PFSK-1 (cell line): ENCODE data around the gene LZTR1.

Source experiments
- FOXP2 ChIP-seq: optimal IDR thresholded peaks from 2 replicates; pipeline ENCODE3; 2011; ENCODE audit warnings: borderline replicate concordance, control low read depth, inconsistent platforms; ENCODE audit not compliant: insufficient read depth; ENCODE audit errors: extremely low read length, extremely low read depth
- POLR2AphosphoS5 ChIP-seq: IDR thresholded peaks from 2 replicates; pipeline ENCODE4 v1.6.1; 2012; ENCODE audit warnings: low read depth, mild to moderate bottlenecking, control low read depth, low read length, moderate library complexity
- SIN3A ChIP-seq: IDR thresholded peaks from 2 replicates; pipeline ENCODE4 v1.6.1; 2012; ENCODE audit warnings: mild to moderate bottlenecking, low read length, moderate library complexity, borderline replicate concordance; ENCODE audit not compliant: insufficient read depth
- TAF1 ChIP-seq: IDR thresholded peaks from 2 replicates; pipeline ENCODE4 v1.6.1; 2012; ENCODE audit warnings: low read length, control low read depth, borderline replicate concordance; ENCODE audit not compliant: insufficient read depth
- TF ChIP-seq, protein P1 (sequence below), 2 experiments: IDR thresholded peaks; 2 replicates each; pipeline versions ENCODE4 v1.6.1 to v1.8.0; 2011 to 2012; ENCODE audit warnings: low read depth in 2 of 2, low read length in 2 of 2, control low read depth in 1 of 2, inconsistent platforms in 1 of 2, mild to moderate bottlenecking in 1 of 2, moderate library complexity in 1 of 2; ENCODE audit not compliant: insufficient read depth in 1 of 2

LZTR1 gene

DNA sequence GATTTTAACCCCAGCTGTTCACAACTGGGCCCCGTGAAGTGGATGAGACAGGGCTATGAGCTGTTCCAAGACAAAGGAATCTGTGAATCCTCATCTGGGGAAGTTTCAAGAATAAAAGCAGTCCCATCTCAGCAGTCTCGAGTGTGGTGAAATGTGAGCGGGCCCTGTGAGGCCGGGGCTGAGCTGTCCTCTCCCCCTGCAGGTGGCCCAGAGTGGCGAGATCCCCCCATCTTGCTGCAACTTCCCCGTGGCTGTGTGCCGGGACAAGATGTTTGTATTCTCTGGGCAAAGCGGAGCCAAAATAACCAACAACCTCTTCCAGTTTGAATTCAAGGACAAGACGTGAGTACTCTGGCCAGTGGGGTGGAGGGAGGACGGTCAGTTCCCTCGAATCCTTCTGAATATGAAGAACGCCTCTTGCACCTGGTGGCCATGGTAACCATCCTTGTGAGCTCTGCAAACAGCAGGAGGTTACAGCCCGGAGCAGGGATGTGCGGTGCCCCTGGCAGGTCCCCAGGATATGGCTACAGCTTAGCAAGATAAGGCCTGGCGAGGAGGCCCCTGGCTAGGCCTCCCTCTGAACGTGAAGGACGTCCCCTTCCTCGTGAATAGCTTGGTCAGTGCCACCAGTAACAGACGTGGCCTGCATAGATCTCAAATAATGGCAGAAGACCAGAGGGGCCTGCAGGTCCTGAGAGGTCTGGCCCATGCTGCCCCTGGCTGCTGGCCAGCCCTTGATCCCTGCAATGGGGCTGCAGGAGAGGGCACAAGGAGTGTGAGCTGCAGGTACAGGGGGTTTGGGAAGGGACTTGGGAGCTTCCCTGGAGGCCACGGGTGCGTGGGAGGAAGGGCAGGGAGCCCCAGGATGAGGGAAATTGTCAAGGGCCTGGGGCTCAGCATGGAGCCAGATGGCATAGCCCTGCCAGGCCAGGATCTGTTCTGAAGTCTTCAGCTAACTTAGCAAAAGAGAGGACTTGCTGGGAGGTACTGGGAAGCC, 8.4 kb downstream of the LZTR1 start:
- TF ChIP-seq SIN3A, result no peak
- no peak for TF ChIP-seq FOXP2
- no peak for TF ChIP-seq POLR2AphosphoS5
- TF ChIP-seq, protein P1, sequence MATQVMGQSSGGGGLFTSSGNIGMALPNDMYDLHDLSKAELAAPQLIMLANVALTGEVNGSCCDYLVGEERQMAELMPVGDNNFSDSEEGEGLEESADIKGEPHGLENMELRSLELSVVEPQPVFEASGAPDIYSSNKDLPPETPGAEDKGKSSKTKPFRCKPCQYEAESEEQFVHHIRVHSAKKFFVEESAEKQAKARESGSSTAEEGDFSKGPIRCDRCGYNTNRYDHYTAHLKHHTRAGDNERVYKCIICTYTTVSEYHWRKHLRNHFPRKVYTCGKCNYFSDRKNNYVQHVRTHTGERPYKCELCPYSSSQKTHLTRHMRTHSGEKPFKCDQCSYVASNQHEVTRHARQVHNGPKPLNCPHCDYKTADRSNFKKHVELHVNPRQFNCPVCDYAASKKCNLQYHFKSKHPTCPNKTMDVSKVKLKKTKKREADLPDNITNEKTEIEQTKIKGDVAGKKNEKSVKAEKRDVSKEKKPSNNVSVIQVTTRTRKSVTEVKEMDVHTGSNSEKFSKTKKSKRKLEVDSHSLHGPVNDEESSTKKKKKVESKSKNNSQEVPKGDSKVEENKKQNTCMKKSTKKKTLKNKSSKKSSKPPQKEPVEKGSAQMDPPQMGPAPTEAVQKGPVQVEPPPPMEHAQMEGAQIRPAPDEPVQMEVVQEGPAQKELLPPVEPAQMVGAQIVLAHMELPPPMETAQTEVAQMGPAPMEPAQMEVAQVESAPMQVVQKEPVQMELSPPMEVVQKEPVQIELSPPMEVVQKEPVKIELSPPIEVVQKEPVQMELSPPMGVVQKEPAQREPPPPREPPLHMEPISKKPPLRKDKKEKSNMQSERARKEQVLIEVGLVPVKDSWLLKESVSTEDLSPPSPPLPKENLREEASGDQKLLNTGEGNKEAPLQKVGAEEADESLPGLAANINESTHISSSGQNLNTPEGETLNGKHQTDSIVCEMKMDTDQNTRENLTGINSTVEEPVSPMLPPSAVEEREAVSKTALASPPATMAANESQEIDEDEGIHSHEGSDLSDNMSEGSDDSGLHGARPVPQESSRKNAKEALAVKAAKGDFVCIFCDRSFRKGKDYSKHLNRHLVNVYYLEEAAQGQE (IDR thresholded peaks at IDR 0.05; ENCODE audit: insufficient read depth in 1 of 2, low read depth in 2 of 2, low read length in 2 of 2), result no peak
- no peak for TF ChIP-seq TAF1

DNA sequence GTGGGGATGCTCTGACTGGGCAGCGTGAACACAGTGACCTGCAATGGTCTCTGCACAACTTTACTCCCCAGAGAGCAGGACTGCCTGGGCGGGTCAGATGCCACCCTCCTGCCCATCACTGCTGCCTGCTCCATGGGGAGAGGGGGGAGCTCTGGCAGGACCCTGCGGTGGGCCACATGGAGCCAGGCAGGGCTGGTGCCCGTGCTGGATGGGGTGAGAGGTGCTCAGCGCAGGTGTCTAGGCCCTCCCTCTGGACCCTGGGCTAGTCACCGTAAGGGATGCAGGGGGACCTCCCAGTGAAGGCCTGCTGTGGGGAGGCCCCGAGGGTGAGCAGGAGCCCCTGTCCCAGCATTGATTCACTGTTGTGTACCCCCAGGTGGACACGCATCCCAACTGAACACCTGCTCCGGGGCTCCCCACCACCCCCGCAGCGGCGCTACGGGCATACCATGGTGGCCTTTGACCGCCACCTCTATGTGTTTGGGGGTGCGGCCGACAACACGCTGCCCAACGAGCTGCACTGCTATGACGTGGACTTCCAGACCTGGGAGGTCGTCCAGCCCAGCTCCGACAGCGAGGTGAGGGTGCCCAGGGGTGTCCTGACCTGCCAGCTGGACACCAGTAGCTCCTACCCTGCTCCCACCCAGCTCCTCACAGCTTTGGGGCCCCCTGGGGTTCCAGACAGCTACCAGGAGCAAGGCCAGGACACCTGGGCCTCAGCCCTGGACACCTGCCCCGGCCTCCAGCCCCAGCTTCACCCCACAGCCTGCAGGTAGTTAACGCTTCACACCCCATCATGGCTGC, 9.4 kb downstream of the LZTR1 start:
- TF ChIP-seq SIN3A (no peak), POLR2AphosphoS5 (no peak), TAF1 (no peak), FOXP2 (no peak)
- TF ChIP-seq, protein P1 (IDR thresholded peaks at IDR 0.05; ENCODE audit: insufficient read depth in 1 of 2, low read depth in 2 of 2, low read length in 2 of 2), result no peak

DNA sequence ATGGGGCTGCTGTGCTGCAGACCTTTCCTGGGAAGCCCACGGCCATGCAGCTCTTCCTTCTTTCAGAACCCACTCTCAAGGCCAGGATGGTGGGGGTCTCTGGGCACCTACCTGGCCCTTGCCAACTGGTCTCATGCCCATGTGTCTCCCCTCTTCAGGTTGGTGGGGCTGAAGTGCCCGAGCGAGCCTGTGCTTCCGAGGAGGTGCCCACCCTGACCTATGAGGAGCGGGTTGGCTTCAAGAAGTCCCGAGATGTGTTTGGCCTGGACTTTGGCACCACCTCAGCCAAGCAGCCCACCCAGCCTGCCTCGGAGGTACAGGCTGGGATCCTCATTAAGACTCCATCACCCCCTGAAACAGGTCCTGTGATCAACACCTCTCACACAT, 10.0 kb downstream of the LZTR1 start:
- TF ChIP-seq SIN3A (no peak), TAF1 (no peak), FOXP2 (no peak), POLR2AphosphoS5 (no peak)
- TF ChIP-seq, protein P1 (IDR thresholded peaks at IDR 0.05; ENCODE audit: insufficient read depth in 1 of 2, low read depth in 2 of 2, low read length in 2 of 2), result no peak

DNA sequence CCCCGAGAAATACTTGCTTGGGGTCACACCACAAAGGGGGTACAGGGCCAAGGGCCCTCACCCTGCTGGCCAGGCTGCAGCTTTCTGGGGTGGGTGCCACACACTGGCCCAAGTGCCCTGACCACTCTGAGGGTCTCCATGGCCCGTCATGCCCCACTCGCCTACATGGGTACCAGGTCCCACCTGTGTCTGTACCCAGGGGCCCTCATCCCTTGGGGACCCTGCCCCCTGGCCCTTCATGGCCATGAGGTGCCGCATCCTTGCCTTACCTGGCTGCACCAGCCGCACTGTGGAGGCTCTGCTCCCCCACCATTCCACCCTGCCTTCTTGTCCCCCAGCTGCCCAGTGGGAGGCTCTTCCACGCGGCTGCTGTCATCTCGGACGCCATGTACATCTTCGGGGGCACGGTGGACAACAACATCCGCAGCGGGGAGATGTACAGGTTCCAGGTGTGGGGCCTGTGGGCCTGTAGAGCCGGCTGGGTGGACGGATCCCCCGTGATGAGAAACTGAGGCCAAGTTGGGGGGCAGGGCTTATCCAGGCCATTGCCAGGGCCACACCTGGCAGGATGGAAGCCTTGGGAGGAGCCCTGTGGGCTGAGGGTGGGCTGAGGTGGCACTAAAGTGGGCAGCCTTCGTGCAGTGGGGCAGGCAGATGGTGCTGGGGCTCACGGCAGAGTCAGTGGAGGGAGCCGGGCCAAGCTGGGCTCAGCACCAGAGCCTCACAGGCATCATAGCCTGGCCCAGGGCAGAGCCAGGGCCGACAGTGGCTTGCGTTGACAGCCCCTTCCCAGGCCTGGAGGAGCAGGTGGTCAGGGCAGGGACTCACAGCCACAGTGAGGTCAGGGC, 10.6 kb downstream of the LZTR1 start:
- no peak for TF ChIP-seq FOXP2
- TF ChIP-seq, protein P1 (IDR thresholded peaks at IDR 0.05; ENCODE audit: insufficient read depth in 1 of 2, low read depth in 2 of 2, low read length in 2 of 2), result no peak
- no peak for TF ChIP-seq POLR2AphosphoS5
- no peak for TF ChIP-seq TAF1
- no peak for TF ChIP-seq SIN3A
